Measurements from ENCODE around the gene ACSBG1. TPM values are rescaled to one million over a fixed set of nuclear protein-coding genes. Genes with fewer than 3 reads are reported as not detected.

Gene ACSBG1
- total and polyA plus RNA-seq, 9 donors, result 0.15 to 2.2 (median 0.45) TPM; not detected in 2

GRCh38 chr15:78216276-78217104 lies 17.9 kb downstream of the ACSBG1 start:
- Histone ChIP-seq H3K9me3 (no peaks in the 10 kb centered on the region), H3K27me3 (no peaks in the 10 kb centered on the region), H3K36me3 (no peaks in the 10 kb centered on the region), H3K27ac (no peak overlapping the region), H3K4me3 (no peak overlapping the region), H3K4me1 (ENCODE audit: insufficient read depth) (peaks cover 4% of the 10 kb centered on the region)
- no peak for DNase-seq
- WGBS, 3 donors, result 55 to 67% (median 56%) methylated on average over 7 of the region's 7 CpGs
- intact Hi-C loops (cut with DNase I), result loop anchor here in 1 of 4 donors (5.0 kb wide), 1 partner anchor 719 kb away; no protein-coding TSS in a partner anchor
- TF ChIP-seq POLR2A (IDR thresholded peaks at IDR 0.05) (no peak), EP300 (IDR thresholded peaks at IDR 0.05) (no peak)
- TF ChIP-seq, protein P1, sequence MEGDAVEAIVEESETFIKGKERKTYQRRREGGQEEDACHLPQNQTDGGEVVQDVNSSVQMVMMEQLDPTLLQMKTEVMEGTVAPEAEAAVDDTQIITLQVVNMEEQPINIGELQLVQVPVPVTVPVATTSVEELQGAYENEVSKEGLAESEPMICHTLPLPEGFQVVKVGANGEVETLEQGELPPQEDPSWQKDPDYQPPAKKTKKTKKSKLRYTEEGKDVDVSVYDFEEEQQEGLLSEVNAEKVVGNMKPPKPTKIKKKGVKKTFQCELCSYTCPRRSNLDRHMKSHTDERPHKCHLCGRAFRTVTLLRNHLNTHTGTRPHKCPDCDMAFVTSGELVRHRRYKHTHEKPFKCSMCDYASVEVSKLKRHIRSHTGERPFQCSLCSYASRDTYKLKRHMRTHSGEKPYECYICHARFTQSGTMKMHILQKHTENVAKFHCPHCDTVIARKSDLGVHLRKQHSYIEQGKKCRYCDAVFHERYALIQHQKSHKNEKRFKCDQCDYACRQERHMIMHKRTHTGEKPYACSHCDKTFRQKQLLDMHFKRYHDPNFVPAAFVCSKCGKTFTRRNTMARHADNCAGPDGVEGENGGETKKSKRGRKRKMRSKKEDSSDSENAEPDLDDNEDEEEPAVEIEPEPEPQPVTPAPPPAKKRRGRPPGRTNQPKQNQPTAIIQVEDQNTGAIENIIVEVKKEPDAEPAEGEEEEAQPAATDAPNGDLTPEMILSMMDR (IDR thresholded peaks at IDR 0.05), result no peak

DNA sequence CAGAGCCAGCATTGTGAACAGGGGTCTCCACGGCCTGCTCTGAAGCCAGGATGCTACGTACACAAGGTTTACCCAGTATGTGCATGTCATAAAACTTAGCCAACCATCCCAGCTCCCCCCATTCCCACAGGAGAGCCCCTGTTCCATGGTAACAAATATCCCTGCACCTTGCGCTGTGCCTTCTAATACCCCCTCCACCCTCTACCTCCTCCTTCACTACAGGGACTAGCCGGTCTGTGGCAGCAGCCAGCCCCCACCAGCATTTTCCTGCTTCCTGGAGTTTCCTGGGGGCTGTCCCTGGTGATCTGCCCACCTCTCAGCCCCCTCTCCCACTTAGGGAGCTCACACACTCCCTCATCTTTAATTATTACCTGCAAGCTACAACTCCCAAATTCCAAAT lies 20.4 kb downstream of the ACSBG1 start:
- Histone ChIP-seq H3K4me1 (ENCODE audit: insufficient read depth) (peaks cover 2% of the 10 kb centered on the region), H3K27me3 (no peaks in the 10 kb centered on the region), H3K4me3 (no peak overlapping the region), H3K36me3 (no peaks in the 10 kb centered on the region), H3K27ac (no peak overlapping the region), H3K9me3 (no peaks in the 10 kb centered on the region)
- intact Hi-C loops (cut with DNase I), result no loop called here
- WGBS, 3 donors, result 82 to 92% (median 88%) methylated on average over 4 of the region's 4 CpGs
- no peak for DNase-seq
- TF ChIP-seq, protein P1 (IDR thresholded peaks at IDR 0.05), result no peak

GRCh38 chr15:78213425-78213750 lies 21.0 kb downstream of the ACSBG1 start:
- no peak for DNase-seq
- Histone ChIP-seq H3K27ac (no peak overlapping the region), H3K27me3 (no peaks in the 10 kb centered on the region), H3K9me3 (no peaks in the 10 kb centered on the region), H3K4me1 (ENCODE audit: insufficient read depth) (peaks cover 2% of the 10 kb centered on the region), H3K4me3 (no peak overlapping the region), H3K36me3 (no peaks in the 10 kb centered on the region)
- intact Hi-C loops (cut with DNase I), result no loop called here
- TF ChIP-seq EP300 (IDR thresholded peaks at IDR 0.05), result no peak
- TF ChIP-seq, protein P1 (IDR thresholded peaks at IDR 0.05), result no peak
- no peak for TF ChIP-seq POLR2A (IDR thresholded peaks at IDR 0.05)
- 90 to 93% (median 90%) methylated on average over 6 of the region's 6 CpGs for WGBS, 3 donors

DNA sequence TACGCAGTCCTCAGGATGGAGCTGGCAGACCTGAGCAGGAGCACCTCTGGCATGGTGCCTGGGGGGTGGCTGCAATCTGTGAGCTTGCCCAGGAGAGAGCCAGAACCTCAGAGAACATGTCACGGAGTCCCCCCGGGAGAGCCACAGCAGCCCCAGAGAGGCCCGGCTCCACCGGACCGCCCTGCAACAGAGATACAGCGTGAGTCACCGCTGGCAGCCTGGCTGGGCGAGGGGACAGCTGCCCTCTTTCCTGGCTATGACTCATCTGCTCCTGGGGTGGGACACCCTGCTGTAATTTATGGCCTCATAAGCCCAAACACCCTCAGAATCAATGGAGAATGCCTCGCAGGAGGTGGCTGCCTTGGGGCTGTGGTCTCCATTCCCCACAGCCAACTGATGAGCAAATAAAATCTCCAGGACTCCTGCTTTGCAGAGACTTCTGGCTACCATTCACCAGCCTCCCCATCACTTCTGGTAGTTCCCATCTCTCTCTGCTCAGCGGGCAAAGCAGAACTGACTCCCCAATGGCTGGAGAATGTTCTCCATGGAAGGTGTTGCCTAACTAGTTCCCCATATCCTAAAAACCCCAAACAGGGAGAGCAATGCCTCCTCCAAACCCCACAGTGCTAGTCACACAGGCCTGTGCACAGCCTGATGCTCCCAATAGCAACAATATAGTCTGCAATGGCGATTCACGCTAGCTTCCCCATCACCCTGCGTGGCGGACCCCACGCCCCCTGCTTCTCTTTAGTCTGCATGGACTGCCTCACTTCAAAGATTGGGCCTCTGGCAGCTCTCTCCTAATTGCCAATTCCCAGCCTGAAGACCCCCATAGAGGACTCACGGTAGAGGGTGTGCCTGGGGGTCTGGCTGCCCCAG lies 21.6 kb downstream of the ACSBG1 start:
- DNase-seq, result peak in 2 of 5 donors; percentile 22 to 34
- intact Hi-C loops (cut with DNase I), result no loop called here
- H3K27me3 ChIP-seq, result no peaks in the 10 kb centered on the region
- H3K36me3 ChIP-seq, result no peaks in the 10 kb centered on the region
- peaks cover 2% of the 10 kb centered on the region for H3K4me1 ChIP-seq (ENCODE audit: insufficient read depth)
- TF ChIP-seq EP300 (IDR thresholded peaks at IDR 0.05) (no peak), POLR2A (IDR thresholded peaks at IDR 0.05) (no peak)
- TF ChIP-seq, protein P1 (IDR thresholded peaks at IDR 0.05), result no peak
- no peak overlapping the region for H3K27ac ChIP-seq
- 65 to 71% (median 70%) methylated on average over 17 of the region's 17 CpGs for WGBS, 3 donors
- no peak overlapping the region for H3K4me3 ChIP-seq
- no peaks in the 10 kb centered on the region for H3K9me3 ChIP-seq

All from ovary (tissue), 9 donors.